Gastroesophageal sphincter (tissue), 4 donors: ENCODE data around the gene PFKM. TPM values are rescaled to one million over a fixed set of nuclear protein-coding genes. Genes with fewer than 3 reads are reported as not detected.

Experiments used
- ATAC-seq: fragments of 150-250 bp; one replicate; pipeline ENCODE4 v1.9.1; 2016; ENCODE audit warnings: mild to moderate bottlenecking, moderate library complexity
- H3K27ac ChIP-seq, 4 donors: fragments of 200-600 bp; sonication (generic) in 3 of 4; 1 replicate in 3 of 4; 2 replicates in 1 of 4; pipeline ENCODE4 v1.5.1; 2016 to 2019
- H3K27me3 ChIP-seq: fragments of 200-600 bp; sonication (generic); one replicate; pipeline ENCODE4 v1.5.1; 2019
- H3K36me3 ChIP-seq, 2 donors: fragments of 200-600 bp; sonication (generic); one replicate each; pipeline ENCODE4 v1.5.1; 2019; ENCODE audit warnings: control low read depth in 1 of 2
- H3K4me1 ChIP-seq, 3 donors: fragments of 200-600 bp; sonication (generic); 1 replicate in 2 of 3; 2 replicates in 1 of 3; pipeline ENCODE4 v1.5.1; 2016 to 2019; ENCODE audit warnings: control low read depth in 2 of 3
- H3K4me3 ChIP-seq, 2 donors: fragments of 200-600 bp; sonication (generic); one replicate each; pipeline ENCODE4 v1.5.1; 2019; ENCODE audit warnings: mild to moderate bottlenecking in 1 of 2, moderate library complexity in 1 of 2
- H3K9me3 ChIP-seq, 3 donors: fragments of 200-600 bp; sonication (generic); one replicate each; pipeline ENCODE4 v1.5.1; 2017 to 2019; ENCODE audit warnings: control low read depth in 2 of 3
- CTCF ChIP-seq, 4 experiments: fragments of 200-600 bp in 2 of 4; fragments of 450-650 bp in 2 of 4; sonication (generic) in 1 of 4; IDR thresholded peaks; one replicate each; pipeline ENCODE4 v1.5.1; 2017 to 2019; ENCODE audit warnings: antibody characterized with exemption in 4 of 4, mild to moderate bottlenecking in 2 of 4, moderate library complexity in 2 of 4
- EP300 ChIP-seq: sonication (generic); formaldehyde crosslinking; IDR thresholded peaks from one replicate; pipeline ENCODE4 v1.6.1; 2017; ENCODE audit warnings: antibody characterized with exemption, mild to moderate bottlenecking
- POLR2A ChIP-seq, 2 donors: fragments of 450-650 bp; IDR thresholded peaks; one replicate each; pipeline ENCODE4 v1.6.1; 2017; ENCODE audit warnings: antibody characterized with exemption in 2 of 2, mild to moderate bottlenecking in 2 of 2, moderate library complexity in 1 of 2
- POLR2AphosphoS5 ChIP-seq: sonication (generic); formaldehyde crosslinking; IDR thresholded peaks from one replicate; pipeline ENCODE4 v1.6.1; 2017; ENCODE audit warnings: antibody characterized with exemption
- WGBS, 2 donors: methylation state at CpG; one replicate each; pipeline ENCODE4 v1.1.5; 2018; ENCODE audit warnings: low coverage in 1 of 2; 5-methylcytosine and 5-hydroxymethylcytosine counted together
- total RNA-seq, 4 donors: library from RNA; depleted of rRNA; stranded (reverse); fragments of >200 nt; gene quantifications; one replicate each; pipeline ENCODE4 v1.1.0, GENCODE V29; 2016

Gene PFKM
- total RNA-seq, 4 donors from 2014 or later, result 64.5 to 105 (median 71.0) TPM

- ATAC-seq, result no peak
- 54 to 57% methylated on average over 2 to 3 of the region's 3 CpGs for WGBS, 2 donors
- H3K4me1 ChIP-seq, result no peaks in the 10 kb centered on the region
- no peak overlapping the region for H3K4me3 ChIP-seq
- H3K36me3 ChIP-seq, result no peaks in the 10 kb centered on the region
- peaks cover 37% of the 10 kb centered on the region for H3K27me3 ChIP-seq
- TF ChIP-seq POLR2AphosphoS5, result no peak
- no peak for TF ChIP-seq CTCF (IDR thresholded peaks at IDR 0.05)
- no peak for TF ChIP-seq EP300
- no peak for TF ChIP-seq POLR2A (IDR thresholded peaks at IDR 0.05)
- no peak overlapping the region for H3K27ac ChIP-seq
- no peaks in the 10 kb centered on the region for H3K9me3 ChIP-seq
Observed at GRCh38 chr12:48175613-48176416, 56.7 kb downstream of the PFKM start.

GRCh38 chr12:48176417-48176751, 57.2 kb downstream of the PFKM start:
- ATAC-seq, result no peak
- H3K36me3 ChIP-seq, result no peaks in the 10 kb centered on the region
- H3K4me1 ChIP-seq, result no peaks in the 10 kb centered on the region
- TF ChIP-seq EP300, result no peak
- no peak for TF ChIP-seq POLR2AphosphoS5
- no peak for TF ChIP-seq POLR2A (IDR thresholded peaks at IDR 0.05)
- no peak for TF ChIP-seq CTCF (IDR thresholded peaks at IDR 0.05)
- H3K9me3 ChIP-seq, result no peaks in the 10 kb centered on the region
- H3K27me3 ChIP-seq, result peaks cover 43% of the 10 kb centered on the region
- H3K27ac ChIP-seq, result no peak overlapping the region
- no peak overlapping the region for H3K4me3 ChIP-seq

- H3K27me3 ChIP-seq, result peaks cover 59% of the 10 kb centered on the region
- H3K27ac ChIP-seq, result no peak overlapping the region
- H3K36me3 ChIP-seq, result no peaks in the 10 kb centered on the region
- H3K9me3 ChIP-seq, result no peaks in the 10 kb centered on the region
- peaks cover 0 to 8% (median 4%) of the 10 kb centered on the region in 3 donors for H3K4me1 ChIP-seq
- 59 to 64% methylated on average over 4 of the region's 4 CpGs for WGBS, 2 donors
- no peak for ATAC-seq
- TF ChIP-seq EP300 (no peak), POLR2AphosphoS5 (no peak), CTCF (IDR thresholded peaks at IDR 0.05) (no peak), POLR2A (IDR thresholded peaks at IDR 0.05) (no peak)
- H3K4me3 ChIP-seq, result no peak overlapping the region
Observed at GRCh38 chr12:48177982-48178381, 58.8 kb downstream of the PFKM start.

GRCh38 chr12:48179466-48179865, 60.3 kb downstream of the PFKM start:
- Histone ChIP-seq H3K27ac (no peak overlapping the region), H3K4me3 (no peak overlapping the region), H3K9me3 (no peaks in the 10 kb centered on the region), H3K36me3 (no peaks in the 10 kb centered on the region), H3K27me3 (peaks cover 74% of the 10 kb centered on the region), H3K4me1 (peaks cover 0 to 23% (median 4%) of the 10 kb centered on the region in 3 donors)
- TF ChIP-seq EP300 (no peak), POLR2A (IDR thresholded peaks at IDR 0.05) (no peak), CTCF (IDR thresholded peaks at IDR 0.05) (no peak), POLR2AphosphoS5 (no peak)
- WGBS, 2 donors, result 62 to 88% methylated on average over 1 of the region's 1 CpG
- ATAC-seq, result no peak

GRCh38 chr12:48180424-48180823, 61.3 kb downstream of the PFKM start:
- Histone ChIP-seq H3K27ac (no peak overlapping the region), H3K4me3 (no peak overlapping the region), H3K4me1 (peaks cover 0 to 32% (median 4%) of the 10 kb centered on the region in 3 donors), H3K9me3 (no peaks in the 10 kb centered on the region), H3K36me3 (no peaks in the 10 kb centered on the region), H3K27me3 (peaks cover 83% of the 10 kb centered on the region)
- ATAC-seq, result no peak
- 86% methylated on average over 1 of the region's 1 CpG; no CpG with 5 or more reads in 1 of the 2 donors for WGBS, 2 donors
- TF ChIP-seq POLR2A (IDR thresholded peaks at IDR 0.05), result no peak
- TF ChIP-seq EP300, result no peak
- TF ChIP-seq POLR2AphosphoS5, result no peak
- TF ChIP-seq CTCF (IDR thresholded peaks at IDR 0.05), result no peak
